T-cell (primary cell): Measurements from ENCODE around the gene SLC6A11. TPM values are rescaled to one million over a fixed set of nuclear protein-coding genes. Genes with fewer than 3 reads are reported as not detected.

ENCODE experiments used
- ATAC-seq, 4 experiments: fragments of 200-7000 bp in 3 of 4; fragments of 150-1000 bp in 1 of 4; cut with Tn5 transposase; replicated peaks in 1 of 4; 1 replicate in 3 of 4; 2 replicates in 1 of 4; pipeline ENCODE4 v1.10.0; 2021; ENCODE audit warnings: moderate library complexity in 3 of 4, mild to moderate bottlenecking in 2 of 4, moderate number of reproducible peaks in 1 of 4
- CTCF ChIA-PET, 2 donors: fragments of 300-600 bp; sonication (Branson Sonifier 250); formaldehyde crosslinking; loops; one replicate each; lab custom pipeline; 2022; ENCODE audit warnings: antibody characterized with exemption in 2 of 2; lab: Charles Lee
- POLR2A ChIA-PET, 2 donors: fragments of 300-600 bp; sonication (Branson Sonifier 250); formaldehyde crosslinking; loops; one replicate each; lab custom pipeline; 2022; ENCODE audit warnings: antibody characterized with exemption in 2 of 2; lab: Charles Lee
- DNase-seq, 35 experiments: peaks; one replicate each; pipeline versions ENCODE4 v3.0.0 to v3.0.0-alpha.2; 2013 to 2023
- H3K27ac ChIP-seq: one replicate; pipeline ENCODE4 v1.5.1; 2013; ENCODE audit warnings: low read length
- H3K27me3 ChIP-seq, 2 experiments: replicated peaks in 1 of 2; 1 replicate in 1 of 2; 2 replicates in 1 of 2; pipeline versions ENCODE4 v1.6.1 to v1.7.0; 2013; ENCODE audit warnings: low read length in 1 of 2, mixed read lengths in 1 of 2; ENCODE audit not compliant: control insufficient read depth in 2 of 2, insufficient read depth in 2 of 2; ENCODE audit errors: extremely low read depth in 1 of 2
- H3K36me3 ChIP-seq, 2 donors: 1 replicate in 1 of 2; 2 replicates in 1 of 2; pipeline versions ENCODE4 v1.6.1 to v1.7.0; 2013; ENCODE audit warnings: low read length in 1 of 2; ENCODE audit not compliant: control insufficient read depth in 2 of 2, insufficient read depth in 1 of 2; ENCODE audit errors: extremely low read depth in 1 of 2
- H3K4me1 ChIP-seq, 2 experiments: 1 replicate in 1 of 2; 2 replicates in 1 of 2; pipeline versions ENCODE4 v1.6.1 to v1.7.0; 2013; ENCODE audit warnings: low read length in 2 of 2, mixed read lengths in 1 of 2; ENCODE audit not compliant: insufficient read depth in 2 of 2, control insufficient read depth in 1 of 2; ENCODE audit errors: extremely low read depth in 1 of 2
- H3K4me3 ChIP-seq, 2 donors: 1 replicate in 1 of 2; 2 replicates in 1 of 2; pipeline versions ENCODE4 v1.5.1 to v1.7.0; 2013; ENCODE audit warnings: mild to moderate bottlenecking in 2 of 2, low read length in 1 of 2, moderate library complexity in 1 of 2; ENCODE audit not compliant: control insufficient read depth in 1 of 2; ENCODE audit errors: extremely low read depth in 1 of 2
- H3K9me3 ChIP-seq: 2 replicates; pipeline ENCODE4 v1.7.0; 2013
- H3K27ac Mint-ChIP-seq, 2 donors: one replicate each; pipeline ENCODE4 v1.8.0; 2020 to 2021; ENCODE audit warnings: mild to moderate bottlenecking in 2 of 2, mixed read lengths in 2 of 2
- H3K27me3 Mint-ChIP-seq, 2 donors: one replicate each; pipeline ENCODE4 v1.8.0; 2021 to 2022; ENCODE audit warnings: mixed read lengths in 2 of 2
- H3K36me3 Mint-ChIP-seq: one replicate; pipeline ENCODE4 v1.8.0; 2021; ENCODE audit warnings: mixed read lengths
- H3K4me1 Mint-ChIP-seq, 3 donors: one replicate each; pipeline ENCODE4 v1.8.0; 2020 to 2022; ENCODE audit warnings: mixed read lengths in 3 of 3, mild to moderate bottlenecking in 1 of 3
- H3K4me3 Mint-ChIP-seq, 3 donors: one replicate each; pipeline ENCODE4 v1.8.0; 2020 to 2022; ENCODE audit warnings: mild to moderate bottlenecking in 3 of 3, mixed read lengths in 3 of 3, moderate library complexity in 3 of 3
- H3K9me3 Mint-ChIP-seq, 3 donors: one replicate each; pipeline ENCODE4 v1.8.0; 2020 to 2022; ENCODE audit warnings: mixed read lengths in 3 of 3
- WGBS: methylation state at CpG from one replicate; pipeline ENCODE4 v1.1.5; 2013; ENCODE audit warnings: missing lambda C conversion rate; ENCODE audit not compliant: insufficient coverage; 5-methylcytosine and 5-hydroxymethylcytosine counted together
- total RNA-seq, 35 experiments: library from RNA in 6 of 35; stranded (reverse) in 6 of 35; fragments of 120-200 nt in 1 of 35; gene quantifications; one replicate each; pipeline versions ENCODE4 v1.2.1 to v1.2.4 and lab custom pipeline; 2013 to 2026

Gene SLC6A11
- total RNA-seq, 5 donors from 2014 or later (not counting 1 experiment from before 2014, with no cell fraction given), result not detected

DNA sequence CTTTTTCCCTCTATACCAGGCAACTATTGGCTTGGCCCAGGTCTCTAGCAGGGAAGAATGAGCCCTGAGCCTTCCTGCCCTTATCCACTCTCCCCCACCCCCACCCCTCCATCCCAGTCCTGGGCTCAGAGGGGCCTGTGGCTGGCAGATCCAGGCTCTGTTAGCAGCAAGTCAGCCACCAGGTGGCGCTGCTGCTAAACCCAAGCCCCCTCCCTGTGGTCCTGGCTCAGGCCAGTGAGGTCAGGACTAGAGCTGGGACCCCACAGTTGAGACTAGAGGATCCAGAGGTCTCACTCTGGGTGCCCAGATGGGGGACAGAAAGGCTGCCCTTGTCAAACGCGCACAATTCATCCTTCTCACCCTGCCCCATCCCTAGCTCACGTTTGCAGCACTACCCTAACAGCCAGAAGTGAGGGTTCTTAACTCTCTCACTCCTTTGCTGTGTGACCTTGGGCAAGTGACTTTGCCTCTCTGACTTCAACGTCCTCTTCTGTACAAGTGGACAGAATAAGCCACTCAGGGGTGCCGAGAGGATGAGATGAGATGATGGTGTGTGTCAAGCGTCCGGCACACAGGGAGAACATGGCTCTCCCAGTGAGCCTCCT, 129.8 kb downstream of the SLC6A11 start:
- Histone ChIP-seq H3K27ac (no peak overlapping the region), H3K4me3 (no peak overlapping the region), H3K9me3 (no peaks in the 10 kb centered on the region), H3K27me3 (peaks cover 2 to 24% of the 10 kb centered on the region in 2 experiments), H3K36me3 (no peaks in the 10 kb centered on the region), H3K4me1 (no peaks in the 10 kb centered on the region)
- Mint-ChIP-seq H3K9me3 (no peaks in the 10 kb centered on the region), H3K27ac (no peak overlapping the region), H3K4me1 (no peaks in the 10 kb centered on the region), H3K4me3 (no peak overlapping the region), H3K27me3 (peaks cover 14 to 18% of the 10 kb centered on the region in 2 donors), H3K36me3 (no peaks in the 10 kb centered on the region)
- DNase-seq (peak in 29 of 35 experiments; percentile 3 to 54 (median 21)), ATAC-seq (peak in 3 of 4 experiments; percentile 28 to 41 (median 29))
- ChIA-PET CTCF (interaction anchor here (0.8 to 0.9 kb wide), 2 partner anchors 191 to 706 kb away, joined by 3 read pairs; no protein-coding TSS in a partner anchor), POLR2A (no interaction called here)
- 67% methylated on average over 3 of the region's 8 CpGs for WGBS

- H3K36me3 ChIP-seq, result no peaks in the 10 kb centered on the region
- no peak for ATAC-seq
- no peak overlapping the region for H3K4me3 ChIP-seq
- Mint-ChIP-seq H3K4me3 (no peak overlapping the region), H3K36me3 (no peaks in the 10 kb centered on the region), H3K27me3 (peaks cover 16 to 21% of the 10 kb centered on the region in 2 donors), H3K4me1 (no peaks in the 10 kb centered on the region), H3K9me3 (no peaks in the 10 kb centered on the region), H3K27ac (no peak overlapping the region)
- H3K27ac ChIP-seq, result no peak overlapping the region
- DNase-seq, result no peak
- peaks cover 2 to 30% of the 10 kb centered on the region in 2 experiments for H3K27me3 ChIP-seq
- WGBS, result no CpG with 5 or more reads among the region's 8 CpGs
- H3K4me1 ChIP-seq, result no peaks in the 10 kb centered on the region
- ChIA-PET CTCF (interaction anchor here in 1 of 2 donors (0.6 to 0.8 kb wide), 2 partner anchors 191 to 1815 kb away, joined by 3 to 6 read pairs; no protein-coding TSS in a partner anchor), POLR2A (no interaction called here)
- no peaks in the 10 kb centered on the region for H3K9me3 ChIP-seq
These were observed 130.5 kb downstream of the SLC6A11 start for GRCh38 chr3:10946526-10946925.

DNA sequence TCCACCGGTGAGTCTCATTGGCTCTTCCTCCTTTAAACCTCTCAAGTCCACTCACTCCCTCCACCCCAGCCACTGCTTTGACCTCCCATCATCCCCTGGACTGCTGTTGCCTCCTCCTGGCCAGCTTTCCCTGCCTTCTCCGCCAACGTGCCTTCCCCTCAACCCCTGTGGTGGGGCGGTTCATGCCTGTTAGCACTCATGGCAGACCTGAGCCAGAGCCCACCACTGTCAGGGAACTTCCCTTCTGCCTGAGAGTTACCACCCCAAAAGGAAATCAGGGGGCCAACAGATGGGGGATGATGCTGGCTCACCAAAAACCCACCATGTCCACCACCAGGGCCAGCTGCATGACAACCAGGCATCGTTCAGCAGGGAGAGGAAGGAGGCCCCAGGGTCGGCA, 132.3 kb downstream of the SLC6A11 start:
- no peak for ATAC-seq
- Mint-ChIP-seq H3K9me3 (no peaks in the 10 kb centered on the region), H3K4me1 (no peaks in the 10 kb centered on the region), H3K36me3 (no peaks in the 10 kb centered on the region), H3K27ac (no peak overlapping the region), H3K27me3 (peaks cover 18 to 21% of the 10 kb centered on the region in 2 donors), H3K4me3 (no peak overlapping the region)
- Histone ChIP-seq H3K36me3 (no peaks in the 10 kb centered on the region), H3K4me3 (no peak overlapping the region), H3K9me3 (no peaks in the 10 kb centered on the region), H3K27ac (no peak overlapping the region), H3K27me3 (peaks cover 0 to 22% of the 10 kb centered on the region in 2 experiments), H3K4me1 (no peaks in the 10 kb centered on the region)
- WGBS, result 76% methylated on average over 3 of the region's 6 CpGs
- DNase-seq, result no peak
- POLR2A ChIA-PET, result no interaction called here
- CTCF ChIA-PET, result no interaction called here

DNA sequence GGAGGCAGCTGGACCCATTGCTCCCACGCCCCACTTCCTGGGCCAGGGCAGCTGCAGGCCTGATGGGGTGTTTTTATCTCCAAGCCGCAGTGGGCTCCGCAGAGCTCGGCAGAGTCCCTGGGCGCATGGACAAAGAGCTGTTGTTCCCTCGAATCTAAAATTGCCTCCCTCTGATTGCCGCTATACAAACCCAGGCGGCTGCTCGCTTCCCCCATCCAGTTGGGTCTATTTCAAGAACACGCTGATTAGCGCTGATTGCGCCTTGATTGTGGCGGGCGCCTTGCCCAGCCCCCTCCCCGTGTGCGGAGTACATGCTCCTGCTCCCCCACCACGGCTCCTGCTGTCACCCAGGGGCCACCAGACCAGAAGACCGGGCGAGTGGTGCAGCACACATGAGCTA, 133.2 kb downstream of the SLC6A11 start:
- no peaks in the 10 kb centered on the region for H3K9me3 Mint-ChIP-seq
- Histone ChIP-seq H3K27me3 (peaks cover 0 to 26% of the 10 kb centered on the region in 2 experiments), H3K4me1 (no peaks in the 10 kb centered on the region), H3K4me3 (no peak overlapping the region), H3K9me3 (no peaks in the 10 kb centered on the region), H3K27ac (no peak overlapping the region), H3K36me3 (no peaks in the 10 kb centered on the region)
- ChIA-PET POLR2A (no interaction called here), CTCF (no interaction called here)
- DNase-seq, result no peak
- ATAC-seq, result no peak
- 85% methylated on average over 17 of the region's 19 CpGs for WGBS
- H3K4me3 Mint-ChIP-seq, result no peak overlapping the region
- no peaks in the 10 kb centered on the region for H3K36me3 Mint-ChIP-seq
- H3K27me3 Mint-ChIP-seq, result peaks cover 20 to 21% of the 10 kb centered on the region in 2 donors
- H3K4me1 Mint-ChIP-seq, result no peaks in the 10 kb centered on the region
- no peak overlapping the region for H3K27ac Mint-ChIP-seq

- H3K4me1 ChIP-seq, result no peaks in the 10 kb centered on the region
- no peaks in the 10 kb centered on the region for H3K9me3 ChIP-seq
- H3K27me3 ChIP-seq, result peaks cover 0 to 17% of the 10 kb centered on the region in 2 experiments
- no peak overlapping the region for H3K4me3 ChIP-seq
- H3K4me1 Mint-ChIP-seq, result no peaks in the 10 kb centered on the region
- H3K36me3 Mint-ChIP-seq, result no peaks in the 10 kb centered on the region
- WGBS, result 56% methylated on average over 7 of the region's 12 CpGs
- no peak overlapping the region for H3K27ac ChIP-seq
- POLR2A ChIA-PET, result no interaction called here
- DNase-seq (no peak), ATAC-seq (no peak)
- H3K4me3 Mint-ChIP-seq, result no peak overlapping the region
- no peak overlapping the region for H3K27ac Mint-ChIP-seq
- no peaks in the 10 kb centered on the region for H3K9me3 Mint-ChIP-seq
- H3K36me3 ChIP-seq, result no peaks in the 10 kb centered on the region
- CTCF ChIA-PET, result interaction anchor here in 1 of 2 donors (0.6 to 0.7 kb wide), 2 partner anchors 192 to 472 kb away, joined by 3 to 8 read pairs; no protein-coding TSS in a partner anchor
- H3K27me3 Mint-ChIP-seq, result peaks cover 14 to 24% of the 10 kb centered on the region in 2 donors
These were observed 134.7 kb downstream of the SLC6A11 start for GRCh38 chr3:10950476-10951294.

GRCh38 chr3:10951295-10951926, 135.4 kb downstream of the SLC6A11 start:
- POLR2A ChIA-PET, result no interaction called here
- WGBS, result 81% methylated on average over 4 of the region's 7 CpGs
- Histone ChIP-seq H3K27ac (no peak overlapping the region), H3K4me3 (no peak overlapping the region), H3K27me3 (peaks cover 0 to 17% of the 10 kb centered on the region in 2 experiments), H3K36me3 (no peaks in the 10 kb centered on the region), H3K4me1 (no peaks in the 10 kb centered on the region), H3K9me3 (no peaks in the 10 kb centered on the region)
- H3K4me3 Mint-ChIP-seq, result no peak overlapping the region
- H3K4me1 Mint-ChIP-seq, result no peaks in the 10 kb centered on the region
- H3K9me3 Mint-ChIP-seq, result no peaks in the 10 kb centered on the region
- no peaks in the 10 kb centered on the region for H3K36me3 Mint-ChIP-seq
- H3K27ac Mint-ChIP-seq, result no peak overlapping the region
- CTCF ChIA-PET, result interaction anchor here in 1 of 2 donors (0.6 kb wide), 1 partner anchor 471 kb away, joined by 3 read pairs; no protein-coding TSS in a partner anchor
- H3K27me3 Mint-ChIP-seq, result peaks cover 14 to 25% of the 10 kb centered on the region in 2 donors
- ATAC-seq, result no peak
- no peak for DNase-seq
